Measurements from ENCODE around the gene METAP1.

DNA sequence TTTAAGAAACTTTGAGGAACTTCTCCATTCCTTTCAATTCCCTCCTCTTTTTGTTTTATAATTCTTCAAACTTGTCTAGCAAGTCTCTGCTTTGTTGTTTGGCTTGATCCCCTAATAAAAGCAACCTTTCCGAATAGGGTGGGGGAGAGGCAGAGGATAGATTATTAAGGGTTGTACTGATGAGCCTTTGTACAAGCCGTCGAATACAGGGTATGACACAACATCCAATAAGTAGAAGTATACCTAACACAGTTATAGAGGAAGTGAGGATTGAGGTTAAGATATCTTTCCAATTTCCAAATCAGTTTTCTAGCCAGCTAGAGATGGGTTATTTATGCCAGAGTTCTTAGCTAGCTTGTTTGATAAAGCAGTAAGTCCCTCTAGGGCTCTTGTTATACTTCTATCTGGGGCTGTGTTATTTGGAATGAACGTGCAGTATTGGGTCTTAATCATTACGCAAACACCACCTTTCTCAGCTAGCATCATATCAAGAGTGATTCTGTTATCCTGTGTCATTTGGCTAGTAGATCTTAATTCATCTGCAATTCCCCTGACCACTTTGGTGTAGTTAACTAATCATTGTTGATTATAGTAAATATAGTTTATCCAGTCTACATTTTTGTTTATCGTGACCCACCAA, 18.5 kb downstream of the METAP1 start:
- TF ChIP-seq, protein P1, sequence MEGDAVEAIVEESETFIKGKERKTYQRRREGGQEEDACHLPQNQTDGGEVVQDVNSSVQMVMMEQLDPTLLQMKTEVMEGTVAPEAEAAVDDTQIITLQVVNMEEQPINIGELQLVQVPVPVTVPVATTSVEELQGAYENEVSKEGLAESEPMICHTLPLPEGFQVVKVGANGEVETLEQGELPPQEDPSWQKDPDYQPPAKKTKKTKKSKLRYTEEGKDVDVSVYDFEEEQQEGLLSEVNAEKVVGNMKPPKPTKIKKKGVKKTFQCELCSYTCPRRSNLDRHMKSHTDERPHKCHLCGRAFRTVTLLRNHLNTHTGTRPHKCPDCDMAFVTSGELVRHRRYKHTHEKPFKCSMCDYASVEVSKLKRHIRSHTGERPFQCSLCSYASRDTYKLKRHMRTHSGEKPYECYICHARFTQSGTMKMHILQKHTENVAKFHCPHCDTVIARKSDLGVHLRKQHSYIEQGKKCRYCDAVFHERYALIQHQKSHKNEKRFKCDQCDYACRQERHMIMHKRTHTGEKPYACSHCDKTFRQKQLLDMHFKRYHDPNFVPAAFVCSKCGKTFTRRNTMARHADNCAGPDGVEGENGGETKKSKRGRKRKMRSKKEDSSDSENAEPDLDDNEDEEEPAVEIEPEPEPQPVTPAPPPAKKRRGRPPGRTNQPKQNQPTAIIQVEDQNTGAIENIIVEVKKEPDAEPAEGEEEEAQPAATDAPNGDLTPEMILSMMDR (conservative IDR thresholded peaks at IDR 0.05; ENCODE audit: low read depth, low read length) = no peak
- TF ChIP-seq BHLHE40 (IDR thresholded peaks at IDR 0.05; ENCODE audit: low read depth, low read length) (no peak), POLR2A (IDR thresholded peaks at IDR 0.05; ENCODE audit: low read depth, low read length) (no peak), RFX5 (IDR thresholded peaks at IDR 0.05; ENCODE audit: low read depth, low read length) (no peak), FOS (IDR thresholded peaks at IDR 0.05; ENCODE audit: low read depth, low read length) (no peak), RAD21 (IDR thresholded peaks at IDR 0.05; ENCODE audit: low read length) (no peak), CEBPB (IDR thresholded peaks at IDR 0.05; ENCODE audit: low read depth, low read length) (no peak), MAZ (IDR thresholded peaks at IDR 0.05; ENCODE audit: borderline replicate concordance, low read depth, low read length) (no peak), RCOR1 (IDR thresholded peaks at IDR 0.05; ENCODE audit: insufficient replicate concordance, low read length) (no peak), MAFK (IDR thresholded peaks at IDR 0.05; ENCODE audit: low read depth, low read length) (no peak), CHD1 (IDR thresholded peaks at IDR 0.05; ENCODE audit: low read depth, low read length) (no peak)
- TF ChIP-seq, protein P2, sequence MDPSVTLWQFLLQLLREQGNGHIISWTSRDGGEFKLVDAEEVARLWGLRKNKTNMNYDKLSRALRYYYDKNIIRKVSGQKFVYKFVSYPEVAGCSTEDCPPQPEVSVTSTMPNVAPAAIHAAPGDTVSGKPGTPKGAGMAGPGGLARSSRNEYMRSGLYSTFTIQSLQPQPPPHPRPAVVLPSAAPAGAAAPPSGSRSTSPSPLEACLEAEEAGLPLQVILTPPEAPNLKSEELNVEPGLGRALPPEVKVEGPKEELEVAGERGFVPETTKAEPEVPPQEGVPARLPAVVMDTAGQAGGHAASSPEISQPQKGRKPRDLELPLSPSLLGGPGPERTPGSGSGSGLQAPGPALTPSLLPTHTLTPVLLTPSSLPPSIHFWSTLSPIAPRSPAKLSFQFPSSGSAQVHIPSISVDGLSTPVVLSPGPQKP (IDR thresholded peaks at IDR 0.05; ENCODE audit: borderline replicate concordance, low read depth, low read length) = no peak
